H1 (cell line): Measurements from ENCODE around the gene KCNJ18. TPM values are rescaled to one million over a fixed set of nuclear protein-coding genes. Genes with fewer than 3 reads are reported as not detected.
"Not testable (repeated sequence)": the region's sequence is repeated elsewhere in the genome, so short reads cannot be mapped to it uniquely, and the experiment has no call there.

Experiments
- CTCF ChIA-PET: fragments of 300-600 bp; sonication (Branson Sonifier 250); formaldehyde crosslinking; loops from one replicate; lab custom pipeline; 2021; ENCODE audit not compliant: partially characterized antibody; lab: Charles Lee
- POLR2A ChIA-PET: fragments of 300-600 bp; sonication (Branson Sonifier 250); formaldehyde crosslinking; loops from one replicate; lab custom pipeline; 2021; ENCODE audit warnings: inconsistent platforms; ENCODE audit not compliant: partially characterized antibody; lab: Charles Lee
- DNase-seq, 2 experiments: peaks; one replicate each; pipeline versions ENCODE4 v3.0.0 to v3.0.0-alpha.2; 2010 to 2022; ENCODE audit warnings: low spot score in 2 of 2, low read depth in 1 of 2, mixed read lengths in 1 of 2
- FAIRE-seq: peaks from 2 replicates; lab custom pipeline; 2011; peaks lifted over from hg19 to GRCh38; lab: Jason Lieb, UNC
- H2AFZ ChIP-seq: 2 replicates; pipeline ENCODE4 v1.8.1; 2012; ENCODE audit warnings: low read length, inconsistent platforms
- H2AK5ac ChIP-seq: 2 replicates; pipeline ENCODE4 v1.6.1; 2013; ENCODE audit warnings: low read depth, low read length
- H2BK120ac ChIP-seq: replicated peaks from 2 replicates; pipeline ENCODE3; 2013; ENCODE audit warnings: low read depth, low read length, inconsistent platforms
- H2BK12ac ChIP-seq: 2 replicates; pipeline ENCODE4 v1.6.1; 2013; ENCODE audit warnings: low read depth, low read length
- H2BK15ac ChIP-seq: 2 replicates; pipeline ENCODE4 v1.6.1; 2013; ENCODE audit warnings: low read length
- H2BK20ac ChIP-seq: 2 replicates; pipeline ENCODE4 v1.6.1; 2013; ENCODE audit warnings: low read length
- H2BK5ac ChIP-seq: 2 replicates; pipeline ENCODE4 v1.6.1; 2013; ENCODE audit warnings: low read depth, low read length
- H3K14ac ChIP-seq: 2 replicates; pipeline ENCODE4 v1.6.1; 2013; ENCODE audit warnings: inconsistent platforms; ENCODE audit not compliant: insufficient read length
- H3K18ac ChIP-seq: 2 replicates; pipeline ENCODE4 v1.6.1; 2013; ENCODE audit warnings: low read length; ENCODE audit errors: extremely low read depth
- H3K23ac ChIP-seq: 2 replicates; pipeline ENCODE4 v1.6.1; 2013; ENCODE audit warnings: inconsistent platforms; ENCODE audit not compliant: insufficient read length
- H3K23me2 ChIP-seq: 2 replicates; pipeline ENCODE4 v1.6.1; 2013; ENCODE audit warnings: low read depth, low read length
- H3K27ac ChIP-seq: 2 replicates; pipeline ENCODE4 v1.6.1; 2011; ENCODE audit warnings: low read depth, low read length, inconsistent platforms
- H3K27me3 ChIP-seq, 4 experiments: replicated peaks in 1 of 4; 1 replicate in 1 of 4; 2 replicates in 3 of 4; pipeline versions ENCODE4 v1.6.1 to v1.8.1; 2011 to 2013; ENCODE audit warnings: low read length in 3 of 4, mild to moderate bottlenecking in 3 of 4, inconsistent platforms in 2 of 4, mixed read lengths in 2 of 4, moderate library complexity in 1 of 4; ENCODE audit not compliant: control insufficient read depth in 3 of 4, insufficient read depth in 3 of 4; ENCODE audit errors: extremely low read depth in 1 of 4
- H3K36me3 ChIP-seq, 4 experiments: 2 replicates each; pipeline versions ENCODE4 v1.6.1 to v1.8.1; 2011 to 2013; ENCODE audit warnings: mild to moderate bottlenecking in 4 of 4, low read length in 3 of 4, moderate library complexity in 2 of 4, control low read depth in 1 of 4, inconsistent platforms in 1 of 4; ENCODE audit not compliant: insufficient read depth in 4 of 4, control insufficient read depth in 2 of 4
- H3K4ac ChIP-seq: replicated peaks from 2 replicates; pipeline ENCODE3; 2013; ENCODE audit warnings: low read length, low read depth, mixed read lengths, inconsistent platforms; ENCODE audit not compliant: insufficient read length
- H3K4me1 ChIP-seq, 4 experiments: replicated peaks in 1 of 4; 1 replicate in 1 of 4; 2 replicates in 3 of 4; pipeline versions ENCODE4 v1.6.1 to v1.8.1; 2011 to 2013; ENCODE audit warnings: low read length in 3 of 4, inconsistent platforms in 2 of 4, mixed read lengths in 1 of 4; ENCODE audit not compliant: insufficient read depth in 4 of 4, control insufficient read depth in 3 of 4
- H3K4me2 ChIP-seq, 2 experiments: 2 replicates each; pipeline versions ENCODE4 v1.6.1 to v1.8.1; 2011 to 2013; ENCODE audit warnings: low read depth in 2 of 2, low read length in 2 of 2, control low read depth in 1 of 2, inconsistent platforms in 1 of 2, mild to moderate bottlenecking in 1 of 2; ENCODE audit not compliant: insufficient read depth in 1 of 2
- H3K4me3 ChIP-seq, 4 experiments: fragments of 200-600, 300-600 bp in 1 of 4; sonication (generic), shearing (Covaris generic), sonication (Bioruptor Twin) in 1 of 4; 2 replicates each; pipeline versions ENCODE4 v1.5.1 to v1.8.1; 2011 to 2016; ENCODE audit warnings: low read length in 4 of 4, low read depth in 3 of 4, control low read depth in 2 of 4, inconsistent platforms in 2 of 4, mild to moderate bottlenecking in 2 of 4, mixed read lengths in 1 of 4, moderate library complexity in 1 of 4; ENCODE audit not compliant: insufficient read depth in 2 of 4; ENCODE audit errors: extremely low read depth in 1 of 4
- H3K56ac ChIP-seq: replicated peaks from 2 replicates; pipeline ENCODE3; 2013; ENCODE audit warnings: low read depth, mild to moderate bottlenecking, mixed read lengths, low read length, inconsistent platforms; ENCODE audit not compliant: insufficient read length
- H3K79me1 ChIP-seq: 2 replicates; pipeline ENCODE4 v1.6.1; 2013; ENCODE audit warnings: low read depth, low read length, control low read depth
- H3K79me2 ChIP-seq, 2 experiments: 2 replicates each; pipeline versions ENCODE4 v1.6.1 to v1.8.1; 2012 to 2013; ENCODE audit warnings: low read length in 2 of 2, mild to moderate bottlenecking in 2 of 2, inconsistent platforms in 1 of 2; ENCODE audit not compliant: insufficient read depth in 2 of 2, control insufficient read depth in 1 of 2
- H3K9ac ChIP-seq, 4 experiments: replicated peaks in 1 of 4; 1 replicate in 1 of 4; 2 replicates in 3 of 4; pipeline versions ENCODE4 v1.6.1 to v1.8.1; 2011 to 2013; ENCODE audit warnings: low read depth in 3 of 4, low read length in 3 of 4, control low read depth in 2 of 4, mild to moderate bottlenecking in 2 of 4, moderate library complexity in 2 of 4, inconsistent platforms in 1 of 4; ENCODE audit errors: extremely low read depth in 1 of 4
- H3K9me3 ChIP-seq, 2 experiments: 2 replicates each; pipeline versions ENCODE4 v1.6.1 to v1.8.1; 2012 to 2013; ENCODE audit warnings: mild to moderate bottlenecking in 2 of 2, moderate library complexity in 2 of 2, control low read depth in 1 of 2, inconsistent platforms in 1 of 2, low read depth in 1 of 2, low read length in 1 of 2, mixed read lengths in 1 of 2; ENCODE audit not compliant: insufficient read depth in 2 of 2
- H4K20me1 ChIP-seq, 2 experiments: replicated peaks in 1 of 2; 2 replicates each; pipeline versions ENCODE3 to v1.8.1; 2011 to 2013; ENCODE audit warnings: inconsistent platforms in 2 of 2, low read length in 2 of 2, mild to moderate bottlenecking in 1 of 2; ENCODE audit not compliant: insufficient read depth in 2 of 2, control insufficient read depth in 1 of 2
- H4K5ac ChIP-seq: 2 replicates; pipeline ENCODE4 v1.6.1; 2013; ENCODE audit warnings: low read length, low read depth, mixed read lengths, inconsistent platforms; ENCODE audit not compliant: insufficient read length
- H4K8ac ChIP-seq: 2 replicates; pipeline ENCODE4 v1.8.0; 2013; ENCODE audit warnings: mild to moderate bottlenecking, moderate library complexity, low read length, inconsistent platforms; ENCODE audit not compliant: insufficient read depth; ENCODE audit errors: extremely low read depth
- H4K91ac ChIP-seq: replicated peaks from 2 replicates; pipeline ENCODE3; 2013; ENCODE audit warnings: low read length, mixed read lengths, inconsistent platforms; ENCODE audit not compliant: insufficient read length
- WGBS, 2 experiments: shearing (Covaris generic) in 1 of 2; methylation state at CpG; one replicate each; pipeline versions ENCODE4 v1.1.6 to v1.1.7; 2013 to 2015; ENCODE audit warnings: low lambda C conversion rate in 2 of 2, mixed read lengths in 2 of 2, inconsistent platforms in 1 of 2, low coverage in 1 of 2, missing lambda C conversion rate in 1 of 2; ENCODE audit not compliant: insufficient replicate concordance in 2 of 2, insufficient coverage in 1 of 2, insufficient read length in 1 of 2; ENCODE audit errors: extremely low coverage in 1 of 2, missing lambda C conversion rate in 1 of 2; 5-methylcytosine and 5-hydroxymethylcytosine counted together
- polyA plus RNA-seq, 7 experiments: library from polyadenylated mRNA; depleted of rRNA in 3 of 7; stranded (reverse) in 5 of 7; unstranded in 2 of 7; fragments of >200 nt in 5 of 7; fragments of 200-250 nt in 2 of 7; gene quantifications; 1 replicate in 5 of 7; 2 replicates in 1 of 7; 4 replicates in 1 of 7; pipeline versions ENCODE4 v1.2.1 to v1.2.3, GENCODE V29; 2011 to 2013; ENCODE audit warnings: missing spikeins in 2 of 7, mixed read lengths in 2 of 7
- total RNA-seq: library from RNA; stranded (reverse); fragmentation: NEBNext Ultra II Directional; extraction: Animal tissue kit (Norgen Biotek cat#: 25700); gene quantifications from 2 replicates; pipeline ENCODE4 v1.2.1, GENCODE V29; 2021

KCNJ18 gene
- total and polyA plus RNA-seq, 2 of the 8 experiments (the other 6 are each of a cell fraction or from before 2014, with no cell fraction given): not detected

GRCh38 chr17:21739485-21739884, 47.2 kb downstream of the KCNJ18 start:
- H3K27ac ChIP-seq, H3K27me3 ChIP-seq, H3K4me2 ChIP-seq, H2AFZ ChIP-seq, H3K79me1 ChIP-seq, H3K4me1 ChIP-seq, H3K4me3 ChIP-seq, H3K23me2 ChIP-seq, H3K56ac ChIP-seq, H3K36me3 ChIP-seq, H3K4ac ChIP-seq, H2BK15ac ChIP-seq, H3K18ac ChIP-seq, CTCF ChIA-PET, H3K23ac ChIP-seq, FAIRE-seq, H2BK120ac ChIP-seq, H4K91ac ChIP-seq, H3K14ac ChIP-seq, H2BK12ac ChIP-seq, H2AK5ac ChIP-seq, H2BK20ac ChIP-seq, POLR2A ChIA-PET, H4K8ac ChIP-seq, H3K9ac ChIP-seq, H4K20me1 ChIP-seq, H2BK5ac ChIP-seq, H4K5ac ChIP-seq, H3K79me2 ChIP-seq, DNase-seq: not testable (repeated sequence)
- peaks cover 3 to 49% of the 10 kb centered on the region in 2 experiments; a peak in 3 of 4 replicates for H3K9me3 ChIP-seq
- WGBS, 2 experiments: 85% methylated on average over 4 of the region's 7 CpGs; no CpG with 5 or more reads in 1 of the 2 experiments

GRCh38 chr17:21740836-21741235, 48.5 kb downstream of the KCNJ18 start:
- CTCF ChIA-PET, H4K20me1 ChIP-seq, H3K4me2 ChIP-seq, H4K5ac ChIP-seq, H2BK20ac ChIP-seq, H2BK120ac ChIP-seq, H3K9ac ChIP-seq, H3K56ac ChIP-seq, H2BK12ac ChIP-seq, DNase-seq, H4K8ac ChIP-seq, H2AFZ ChIP-seq, H3K14ac ChIP-seq, H3K27me3 ChIP-seq, H2BK5ac ChIP-seq, H2BK15ac ChIP-seq, H3K23me2 ChIP-seq, POLR2A ChIA-PET, H3K4ac ChIP-seq, H3K4me1 ChIP-seq, H3K23ac ChIP-seq, H3K18ac ChIP-seq, H3K79me1 ChIP-seq, FAIRE-seq, H3K79me2 ChIP-seq, H4K91ac ChIP-seq, H3K4me3 ChIP-seq, H3K27ac ChIP-seq, H2AK5ac ChIP-seq, H3K36me3 ChIP-seq: not testable (repeated sequence)
- H3K9me3 ChIP-seq: peaks cover 5 to 49% of the 10 kb centered on the region in 2 experiments; a peak in 2 of 4 replicates
- WGBS, 2 experiments: 62% methylated on average over 5 of the region's 7 CpGs; no CpG with 5 or more reads in 1 of the 2 experiments
